ENCODE results near the gene ATP2B3. TPM values are rescaled to one million over a fixed set of nuclear protein-coding genes. Genes with fewer than 3 reads are reported as not detected.

The ATP2B3 gene
- total and polyA plus RNA-seq, 9 of the 15 experiments (the other 6 are each of a cell fraction or from before 2014, with no cell fraction given): 0.04 TPM; not detected in 8

GRCh38 chrX:153595859-153596857 lies 78.7 kb downstream of the ATP2B3 start:
- no peak for DNase-seq (ENCODE audit: extremely low read depth in 1 of 4, low spot score in 3 of 4)
- H2AFZ ChIP-seq (ENCODE audit: low read depth, low read length): no peak overlapping the region
- no peaks in the 10 kb centered on the region for H4K20me1 ChIP-seq (replicated peaks; ENCODE audit: control insufficient read depth, insufficient read depth, low read length)
- no peak overlapping the region for H3K9ac ChIP-seq (ENCODE audit: insufficient read depth in 1 of 2, low read depth in 2 of 2, low read length in 2 of 2)
- in situ Hi-C loops (cut with MboI): no loop called here
- ChIA-PET CTCF (ENCODE audit: low intra/inter-chr PET ratio) (no interaction called here), POLR2A (no interaction called here)
- H3K9me3 ChIP-seq (replicated peaks; ENCODE audit: control insufficient read depth, insufficient read depth, low read depth, low read length): no peaks in the 10 kb centered on the region
- FAIRE-seq: no peak
- peaks cover 22% of the 10 kb centered on the region; the same call in 2 of the 3 replicates for H3K79me2 ChIP-seq (ENCODE audit: control insufficient read depth, insufficient read depth, low read length)
- peaks cover 43% of the 10 kb centered on the region; the same call in 2 of the 3 replicates for H3K36me3 ChIP-seq (ENCODE audit: control insufficient read depth, insufficient read depth, low read length)
- no peaks in the 10 kb centered on the region for H3K9me1 ChIP-seq (ENCODE audit: control insufficient read depth, insufficient read depth, low read length)
- no peaks in the 10 kb centered on the region for H3K27me3 ChIP-seq (ENCODE audit: control insufficient read depth in 2 of 2, insufficient read depth in 2 of 2, low read length in 2 of 2)
- whole genome bisulfite sequencing (ENCODE audit: insufficient coverage, low coverage, missing lambda C conversion rate): 91% methylated on average over 14 of the region's 21 CpGs
- no peak overlapping the region for H3K4me2 ChIP-seq (ENCODE audit: insufficient read depth, low read length)
- intact Hi-C loops (cut with micrococcal nuclease): no loop called here
- no peak for ATAC-seq
- H3K4me1 ChIP-seq (replicated peaks in 1 of 2; ENCODE audit: control insufficient read depth in 2 of 2, insufficient read depth in 2 of 2, low read length in 2 of 2): peaks cover 8 to 18% of the 10 kb centered on the region in 2 experiments; a peak in 4 of 5 replicates
- no peak overlapping the region for H3K4me3 ChIP-seq
- no TSS peak for BruUV-seq (replicated peaks)
- no peak overlapping the region for H3K27ac ChIP-seq (ENCODE audit: extremely low read depth, low read depth, low read length)
- TF ChIP-seq SAP30 (IDR thresholded peaks at IDR 0.05; ENCODE audit: borderline replicate concordance, insufficient read depth, low read depth, low read length, poor library complexity, severe bottlenecking) (no peak), U2AF2 (optimal IDR thresholded peaks at IDR 0.05; ENCODE audit: low read depth, low read length) (no peak), ZNF354B (CRISPR knock-in tag; IDR thresholded peaks at IDR 0.05) (no peak), MEIS2 (IDR thresholded peaks at IDR 0.05; ENCODE audit: partially characterized antibody) (no peak), ZMIZ1 (IDR thresholded peaks at IDR 0.05; ENCODE audit: low read depth in 2 of 2, low read length in 2 of 2) (no peak), ZNF740 (CRISPR knock-in tag; IDR thresholded peaks at IDR 0.05) (no peak), ZNF740 (tag; IDR thresholded peaks at IDR 0.05) (no peak), HDAC2 (IDR thresholded peaks at IDR 0.05) (no peak), PTBP1 (IDR thresholded peaks at IDR 0.05; ENCODE audit: low read depth, low read length) (no peak), MYBL2 (IDR thresholded peaks at IDR 0.05; ENCODE audit: low read depth) (no peak), MYBL2 (CRISPR knock-in tag; IDR thresholded peaks at IDR 0.05; ENCODE audit: borderline replicate concordance) (no peak), BRF2 (IDR thresholded peaks at IDR 0.05; ENCODE audit: borderline replicate concordance, insufficient read depth, insufficient read length) (no peak), NKRF (IDR thresholded peaks at IDR 0.05; ENCODE audit: borderline replicate concordance) (no peak)

All from K562 (cell line).